Astrocyte of the hippocampus (primary cell): Measurements from ENCODE around the gene PXK.

Experiments
- DNase-seq: peaks from one replicate; pipeline ENCODE4 v3.0.0; 2011; ENCODE audit warnings: low read depth, low spot score

Gene PXK

GRCh38 chr3:58464866-58465265 lies 132.2 kb downstream of the PXK start:
- DNase-seq: no peak

- no peak for DNase-seq
Observed at GRCh38 chr3:58466899-58467563, 134.3 kb downstream of the PXK start.

GRCh38 chr3:58469096-58469495 lies 136.4 kb downstream of the PXK start:
- DNase-seq: no peak

- DNase-seq: no peak
Observed at GRCh38 chr3:58470363-58471024, 137.8 kb downstream of the PXK start.

GRCh38 chr3:58471025-58471887 lies 138.6 kb downstream of the PXK start:
- peak; percentile 92 for DNase-seq

GRCh38 chr3:58473275-58473674 lies 140.6 kb downstream of the PXK start:
- no peak for DNase-seq

GRCh38 chr3:58474348-58474911 lies 141.7 kb downstream of the PXK start:
- DNase-seq: no peak

GRCh38 chr3:58474967-58475578 lies 142.4 kb downstream of the PXK start:
- no peak for DNase-seq
